ENCODE data around the gene AP4M1.

AP4M1 gene, protein sequence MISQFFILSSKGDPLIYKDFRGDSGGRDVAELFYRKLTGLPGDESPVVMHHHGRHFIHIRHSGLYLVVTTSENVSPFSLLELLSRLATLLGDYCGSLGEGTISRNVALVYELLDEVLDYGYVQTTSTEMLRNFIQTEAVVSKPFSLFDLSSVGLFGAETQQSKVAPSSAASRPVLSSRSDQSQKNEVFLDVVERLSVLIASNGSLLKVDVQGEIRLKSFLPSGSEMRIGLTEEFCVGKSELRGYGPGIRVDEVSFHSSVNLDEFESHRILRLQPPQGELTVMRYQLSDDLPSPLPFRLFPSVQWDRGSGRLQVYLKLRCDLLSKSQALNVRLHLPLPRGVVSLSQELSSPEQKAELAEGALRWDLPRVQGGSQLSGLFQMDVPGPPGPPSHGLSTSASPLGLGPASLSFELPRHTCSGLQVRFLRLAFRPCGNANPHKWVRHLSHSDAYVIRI

DNA sequence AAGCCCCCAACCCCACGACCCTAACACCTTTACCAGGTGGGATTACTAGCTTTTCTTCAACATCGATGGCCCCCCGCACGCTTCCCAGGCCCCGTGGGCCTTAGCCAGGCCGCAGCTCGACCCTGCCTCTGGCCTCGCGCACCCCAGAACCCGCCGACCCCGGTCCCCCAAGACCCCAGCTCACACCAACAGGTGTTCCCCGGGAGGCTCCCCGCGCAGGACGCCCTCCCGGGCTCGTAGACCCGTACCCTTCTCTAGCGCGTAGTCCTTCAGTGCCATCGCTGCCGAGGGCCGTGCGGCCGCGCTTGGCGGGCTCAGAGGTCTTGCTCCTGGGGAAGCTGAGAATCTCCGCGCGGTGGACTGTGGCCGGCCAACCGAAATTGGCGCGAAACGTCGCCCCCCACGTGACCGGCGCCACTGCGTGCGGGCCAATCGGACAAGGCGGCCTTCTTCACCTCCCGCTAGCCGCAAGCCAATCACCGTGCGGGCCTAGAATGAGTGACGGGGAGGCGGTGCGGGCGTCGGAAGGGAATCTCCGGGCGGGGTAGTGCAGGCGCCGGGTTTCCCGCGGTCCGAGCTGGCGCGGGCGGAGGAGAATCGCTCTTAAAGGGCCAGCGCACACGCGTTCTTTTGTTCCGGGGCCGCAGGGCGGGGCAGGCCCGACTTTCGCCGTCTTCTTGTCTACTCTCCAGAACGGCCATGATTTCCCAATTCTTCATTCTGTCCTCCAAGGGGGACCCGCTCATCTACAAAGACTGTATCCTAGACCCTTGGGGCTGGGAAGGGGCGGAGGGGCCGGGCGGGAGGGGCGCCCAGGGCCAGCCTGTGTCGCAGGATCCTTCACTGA, at the start of gene AP4M1, which contains the start of gene MCM7:
Gene AP4M1 (plus strand): TSS at position 628 of the 847 bp plus-strand sequence. CDS start 72 bp downstream, at position 700.
Gene MCM7 (minus strand): TSS at position 382 of the 847 bp plus-strand sequence. CDS start 103 bp downstream, at position 279.
- CTCF ChIA-PET = interaction anchor here (0.6 to 1.2 kb wide), 4 partner anchors 12 to 47 kb away, joined by 3 to 4 read pairs (median 3); partner anchors contain the start of gene LAMTOR4
- POLR2A ChIA-PET = interaction anchor here (0.5 to 5.4 kb wide), 28 partner anchors 8 to 485 kb away, joined by 3 to 100 read pairs (median 6); partner anchors contain the start of genes CNPY4, COPS6, GJC3 and GPC2
- TF ChIP-seq ZNF384 (IDR thresholded peaks at IDR 0.05) (no peak), NFRKB (IDR thresholded peaks at IDR 0.05) (peak; percentile 46; the same call in 1 of the 2 replicates), ELF4 (IDR thresholded peaks at IDR 0.05) (peak; percentile 57; the same call in 1 of the 2 replicates), ARNT (IDR thresholded peaks at IDR 0.05) (no peak), FOXM1 (IDR thresholded peaks at IDR 0.05; ENCODE audit: borderline replicate concordance) (no peak), FOXK2 (IDR thresholded peaks at IDR 0.05) (no peak), BHLHE40 (IDR thresholded peaks at IDR 0.05; ENCODE audit: borderline replicate concordance) (no peak), CTBP1 (IDR thresholded peaks at IDR 0.05; ENCODE audit: borderline replicate concordance) (no peak), LEF1 (IDR thresholded peaks at IDR 0.05; ENCODE audit: borderline replicate concordance) (no peak), HDGF (IDR thresholded peaks at IDR 0.05; ENCODE audit: borderline replicate concordance) (no peak), TARDBP (IDR thresholded peaks at IDR 0.05) (no peak), SUZ12 (IDR thresholded peaks at IDR 0.05) (no peak), L3MBTL2 (conservative IDR thresholded peaks at IDR 0.05) (peak; percentile 94), SP1 (IDR thresholded peaks at IDR 0.05) (no peak), FOXA1 (IDR thresholded peaks at IDR 0.05) (no peak)
- TF ChIP-seq, protein P1, sequence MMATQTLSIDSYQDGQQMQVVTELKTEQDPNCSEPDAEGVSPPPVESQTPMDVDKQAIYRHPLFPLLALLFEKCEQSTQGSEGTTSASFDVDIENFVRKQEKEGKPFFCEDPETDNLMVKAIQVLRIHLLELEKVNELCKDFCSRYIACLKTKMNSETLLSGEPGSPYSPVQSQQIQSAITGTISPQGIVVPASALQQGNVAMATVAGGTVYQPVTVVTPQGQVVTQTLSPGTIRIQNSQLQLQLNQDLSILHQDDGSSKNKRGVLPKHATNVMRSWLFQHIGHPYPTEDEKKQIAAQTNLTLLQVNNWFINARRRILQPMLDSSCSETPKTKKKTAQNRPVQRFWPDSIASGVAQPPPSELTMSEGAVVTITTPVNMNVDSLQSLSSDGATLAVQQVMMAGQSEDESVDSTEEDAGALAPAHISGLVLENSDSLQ (IDR thresholded peaks at IDR 0.05) = peak; percentile 99
- DNase-seq (ENCODE audit: extremely low spot score) = peak; percentile 94

DNA sequence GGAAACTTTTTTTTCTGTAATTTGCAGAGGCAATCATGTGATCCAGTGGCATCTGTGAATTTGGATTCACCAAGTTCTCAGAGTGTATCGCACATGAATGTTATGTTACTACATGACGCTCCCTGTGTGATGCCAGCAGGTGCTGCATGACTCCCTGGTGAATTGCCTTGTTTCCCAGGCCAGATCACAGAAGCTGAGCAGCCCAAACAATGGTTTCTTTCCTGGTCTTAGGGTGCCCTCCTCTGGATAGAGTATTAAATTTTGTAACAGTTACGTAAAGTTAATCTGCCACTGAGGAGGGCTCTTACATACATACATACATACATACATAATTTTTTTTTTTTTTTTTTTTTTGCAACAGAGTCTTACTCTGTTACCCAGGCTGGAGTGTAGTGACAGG, 48.2 kb upstream of the AP4M1 start:
- TF ChIP-seq FOXK2 (IDR thresholded peaks at IDR 0.05) (no peak), TARDBP (IDR thresholded peaks at IDR 0.05) (no peak), L3MBTL2 (conservative IDR thresholded peaks at IDR 0.05) (no peak), FOXA1 (IDR thresholded peaks at IDR 0.05) (no peak), BHLHE40 (IDR thresholded peaks at IDR 0.05; ENCODE audit: borderline replicate concordance) (no peak), SUZ12 (IDR thresholded peaks at IDR 0.05) (no peak), LEF1 (IDR thresholded peaks at IDR 0.05; ENCODE audit: borderline replicate concordance) (no peak), CTBP1 (IDR thresholded peaks at IDR 0.05; ENCODE audit: borderline replicate concordance) (no peak), SP1 (IDR thresholded peaks at IDR 0.05) (no peak), FOXM1 (IDR thresholded peaks at IDR 0.05; ENCODE audit: borderline replicate concordance) (no peak), ARNT (IDR thresholded peaks at IDR 0.05) (no peak), ZNF384 (IDR thresholded peaks at IDR 0.05) (no peak), ELF4 (IDR thresholded peaks at IDR 0.05) (no peak)
- TF ChIP-seq, protein P1 (IDR thresholded peaks at IDR 0.05) = no peak
- CTCF ChIA-PET = interaction anchor here (0.6 to 0.9 kb wide), 2 partner anchors 45 to 59 kb away, joined by 3 to 4 read pairs; no protein-coding TSS in a partner anchor
- DNase-seq (ENCODE audit: extremely low spot score) = peak; percentile 62
- POLR2A ChIA-PET = no interaction called here

DNA sequence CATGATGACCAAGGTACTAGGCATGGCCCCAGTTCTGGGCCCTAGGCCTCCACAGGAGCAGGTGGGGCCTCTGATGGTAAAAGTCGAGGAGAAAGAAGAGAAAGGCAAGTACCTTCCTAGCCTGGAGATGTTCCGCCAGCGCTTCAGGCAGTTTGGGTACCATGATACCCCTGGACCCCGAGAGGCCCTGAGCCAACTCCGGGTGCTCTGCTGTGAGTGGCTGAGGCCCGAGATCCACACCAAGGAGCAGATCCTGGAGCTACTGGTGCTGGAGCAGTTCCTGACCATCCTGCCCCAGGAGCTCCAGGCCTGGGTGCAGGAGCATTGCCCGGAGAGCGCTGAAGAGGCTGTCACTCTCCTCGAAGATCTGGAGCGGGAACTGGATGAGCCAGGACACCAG, 44.4 kb upstream of the AP4M1 start:
- ChIA-PET CTCF (no interaction called here), POLR2A (no interaction called here)

DNA sequence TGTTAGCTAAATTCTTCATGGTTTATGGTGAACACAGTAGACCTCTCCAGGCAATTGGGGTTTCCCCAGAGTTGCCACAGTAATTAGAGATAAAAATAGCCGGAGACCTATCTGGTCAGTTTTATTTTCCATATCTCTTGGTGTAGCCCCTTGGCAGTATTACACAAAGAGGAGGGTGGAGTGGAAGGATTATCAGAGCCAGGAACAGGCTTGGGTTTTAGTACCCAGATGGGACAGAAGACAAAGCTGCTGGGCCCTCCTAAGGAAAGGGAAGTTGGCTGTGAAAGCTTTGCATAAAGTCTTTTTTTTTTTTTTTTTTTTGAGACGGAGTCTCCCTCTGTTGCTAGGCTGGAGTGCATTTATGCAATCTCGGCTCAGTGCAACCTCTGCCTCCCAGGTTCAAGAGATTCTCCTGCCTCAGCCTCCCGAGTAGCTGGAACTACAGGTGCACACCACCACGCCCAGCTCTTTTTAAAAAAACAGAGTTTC, 42.1 kb upstream of the AP4M1 start:
- POLR2A ChIA-PET = interaction anchor here (2.1 kb wide), 1 partner anchor 9 kb away, joined by 6 read pairs; no protein-coding TSS in a partner anchor
- TF ChIP-seq CTBP1 (IDR thresholded peaks at IDR 0.05; ENCODE audit: borderline replicate concordance) (no peak), L3MBTL2 (conservative IDR thresholded peaks at IDR 0.05) (no peak), LEF1 (IDR thresholded peaks at IDR 0.05; ENCODE audit: borderline replicate concordance) (no peak), FOXK2 (IDR thresholded peaks at IDR 0.05) (no peak), SP1 (IDR thresholded peaks at IDR 0.05) (no peak), ELF4 (IDR thresholded peaks at IDR 0.05) (no peak), TARDBP (IDR thresholded peaks at IDR 0.05) (no peak), SUZ12 (IDR thresholded peaks at IDR 0.05) (no peak), FOXA1 (IDR thresholded peaks at IDR 0.05) (no peak), FOXM1 (IDR thresholded peaks at IDR 0.05; ENCODE audit: borderline replicate concordance) (no peak), ARNT (IDR thresholded peaks at IDR 0.05) (no peak), HDGF (IDR thresholded peaks at IDR 0.05; ENCODE audit: borderline replicate concordance) (no peak), NFRKB (IDR thresholded peaks at IDR 0.05) (no peak), BHLHE40 (IDR thresholded peaks at IDR 0.05; ENCODE audit: borderline replicate concordance) (no peak), ZNF384 (IDR thresholded peaks at IDR 0.05) (no peak)
- TF ChIP-seq, protein P1 (IDR thresholded peaks at IDR 0.05) = no peak
- CTCF ChIA-PET = interaction anchor here (0.6 kb wide), 2 partner anchors 75 to 80 kb away, joined by 3 read pairs; no protein-coding TSS in a partner anchor

More for the DNA sequence above, 44.4 kb upstream of the AP4M1 start:
- TF ChIP-seq TARDBP (IDR thresholded peaks at IDR 0.05) (no peak), L3MBTL2 (conservative IDR thresholded peaks at IDR 0.05) (no peak), ELF4 (IDR thresholded peaks at IDR 0.05) (no peak), FOXM1 (IDR thresholded peaks at IDR 0.05; ENCODE audit: borderline replicate concordance) (no peak), ZNF384 (IDR thresholded peaks at IDR 0.05) (no peak)
- TF ChIP-seq, protein P1 (IDR thresholded peaks at IDR 0.05) = no peak
- no peak for DNase-seq (ENCODE audit: extremely low spot score)

More for the DNA sequence above, 42.1 kb upstream of the AP4M1 start:
- DNase-seq (ENCODE audit: extremely low spot score) = no peak

Measured in HEK293T (cell line).